Anterior cingulate cortex (tissue), 58 donors: ENCODE data around the gene MS4A2.
"Not testable (repeated sequence)": the region's sequence is repeated elsewhere in the genome, so short reads cannot be mapped to it uniquely, and the experiment has no call there.

Experiments used
- DNase-seq, 58 donors: peaks; one replicate each; lab custom pipeline; 2025; lab: John Stamatoyannopoulos, UW

Gene MS4A2

DNA sequence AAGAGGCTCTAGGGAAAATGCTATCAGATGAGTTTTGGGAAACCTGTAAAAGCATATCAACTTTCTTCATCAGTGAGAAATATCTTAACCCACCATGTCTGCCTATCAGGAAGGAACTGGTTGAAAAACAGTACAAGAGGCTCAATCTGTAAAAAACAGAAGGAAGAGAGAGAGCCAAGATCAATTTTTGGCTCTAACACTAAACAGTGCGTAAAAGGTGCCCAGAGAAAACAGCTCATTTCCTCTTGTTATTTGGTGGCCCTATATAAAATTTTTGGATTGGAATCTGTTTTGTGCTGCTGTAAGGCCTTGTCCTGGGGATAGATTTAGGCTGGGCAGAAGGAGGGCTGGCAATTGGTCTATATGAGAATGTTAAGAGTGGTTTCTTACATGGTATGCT, 12.1 kb downstream of the MS4A2 start:
- no peak for DNase-seq

GRCh38 chr11:60101368-60101767, 12.9 kb downstream of the MS4A2 start:
- DNase-seq: not testable (repeated sequence)

DNA sequence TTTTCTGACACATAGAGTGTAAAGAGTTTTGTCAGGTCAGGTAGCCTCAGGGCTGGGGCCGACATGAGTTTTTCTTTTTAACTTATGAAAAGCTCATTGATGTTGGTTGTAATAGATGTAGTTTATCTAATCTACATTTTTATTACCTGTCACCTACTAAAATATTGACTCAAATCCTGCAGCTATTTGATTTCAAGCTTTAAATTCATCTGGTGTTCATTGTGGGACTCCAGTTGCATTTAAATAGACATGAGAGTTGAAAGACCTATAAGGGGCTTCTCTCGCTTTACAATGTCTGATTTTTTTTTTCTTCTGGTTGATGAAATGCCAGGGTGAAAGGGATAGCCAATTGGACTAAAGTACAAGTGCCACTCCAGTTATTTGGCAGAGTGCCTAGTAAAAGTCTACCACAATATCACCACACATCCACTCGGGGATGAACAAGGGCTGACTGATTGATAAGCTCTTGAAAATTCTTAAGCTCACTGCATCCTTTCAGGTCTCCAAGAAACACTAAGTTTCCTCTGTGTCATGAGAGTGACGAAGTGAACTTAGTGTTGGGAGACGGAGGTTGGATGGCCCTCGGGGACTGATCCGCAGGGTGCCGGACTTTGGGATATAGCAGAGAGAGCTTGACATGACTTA, 16.1 kb downstream of the MS4A2 start:
- not testable (repeated sequence) for DNase-seq

DNA sequence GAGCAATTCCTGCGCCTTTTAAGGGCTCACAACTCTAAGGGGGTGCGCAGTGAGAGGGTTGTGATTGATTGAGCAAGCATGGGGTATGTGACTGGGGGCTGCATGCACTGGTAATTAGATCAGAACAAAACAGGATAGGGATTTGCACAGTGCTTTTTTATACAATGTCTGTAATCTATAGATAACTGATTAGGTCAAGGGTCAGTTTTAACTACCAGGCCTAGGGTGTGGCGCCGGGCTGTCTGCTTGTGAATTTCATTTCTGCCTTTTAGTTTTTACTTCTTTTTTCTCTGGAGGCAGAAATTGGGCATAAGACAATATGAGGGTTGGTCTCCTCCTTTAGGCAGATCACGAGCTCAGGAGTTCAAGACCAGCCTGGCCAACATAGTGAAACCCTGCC, 20.2 kb downstream of the MS4A2 start:
- DNase-seq: not testable (repeated sequence)

- DNase-seq: no peak
These were observed 23.3 kb downstream of the MS4A2 start for GRCh38 chr11:60111793-60112192.

GRCh38 chr11:60116996-60117790, 28.7 kb downstream of the MS4A2 start:
- no peak for DNase-seq

DNA sequence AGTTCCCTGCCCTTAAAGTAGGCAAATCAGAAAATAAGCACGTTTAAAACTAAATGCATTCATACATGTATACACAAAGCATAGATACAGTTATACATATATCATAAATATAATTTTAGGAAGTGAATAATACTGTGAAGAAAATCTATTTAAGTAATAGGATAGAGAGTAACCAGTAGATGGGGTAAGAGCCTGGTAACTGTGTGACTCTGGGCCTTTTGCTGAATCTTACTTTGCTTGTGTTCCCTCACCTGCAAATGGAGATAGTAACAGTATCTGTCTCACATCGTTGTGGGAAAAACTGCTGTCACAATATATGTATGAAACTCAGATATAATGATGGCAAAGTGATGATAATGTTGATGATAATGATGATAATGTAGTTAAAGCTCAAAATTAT, 29.9 kb downstream of the MS4A2 start:
- DNase-seq: no peak

DNA sequence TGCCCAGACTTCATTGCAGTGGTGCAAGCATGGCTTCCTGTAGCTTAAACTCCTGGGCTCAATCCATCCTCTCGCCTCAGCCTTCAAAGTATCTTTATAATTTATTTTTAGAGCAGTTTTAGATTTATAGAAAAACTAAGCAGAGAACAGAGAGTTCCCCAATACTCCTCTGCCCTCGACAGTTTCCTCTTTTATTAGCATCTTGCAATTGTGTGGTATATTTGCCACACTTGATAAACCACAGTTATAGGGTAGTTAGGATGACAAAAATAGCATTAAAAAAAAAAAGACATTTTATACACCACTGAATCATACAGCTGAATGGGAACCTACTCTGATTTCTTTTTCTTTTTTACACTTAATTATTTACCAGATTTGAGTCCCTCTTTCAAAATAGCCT, 31.2 kb downstream of the MS4A2 start:
- DNase-seq: no peak

- no peak for DNase-seq
These were observed 32.8 kb downstream of the MS4A2 start for GRCh38 chr11:60121264-60121663.

DNA sequence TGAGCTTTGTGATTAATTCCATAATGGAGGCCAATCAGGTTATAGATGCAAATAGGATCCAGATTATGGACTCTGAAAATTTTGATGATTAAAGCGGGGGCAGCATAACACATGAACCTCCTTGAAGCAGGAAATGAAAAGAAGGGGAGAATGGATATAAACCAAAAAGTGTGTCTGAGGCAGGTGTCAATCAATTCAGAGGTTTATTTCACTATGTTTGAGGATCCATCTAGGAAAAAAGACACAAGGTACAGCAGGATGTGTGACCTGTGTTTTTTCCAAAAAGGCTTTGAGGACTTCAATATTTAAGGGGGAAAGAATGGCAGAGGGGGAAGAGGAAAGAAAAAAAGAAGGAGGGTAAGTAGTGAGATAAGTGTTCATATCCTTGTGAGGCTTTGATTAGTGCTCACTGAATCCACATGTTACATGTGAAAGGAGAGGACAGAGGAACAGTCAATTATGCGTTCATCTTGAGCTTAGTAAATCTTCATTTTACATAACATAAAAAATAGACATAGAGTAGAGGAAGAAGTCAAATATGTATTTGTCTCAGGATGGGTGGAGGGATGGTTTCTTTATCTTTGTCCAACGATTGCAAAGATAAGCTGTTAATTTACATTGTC, 34.1 kb downstream of the MS4A2 start:
- no peak for DNase-seq

DNA sequence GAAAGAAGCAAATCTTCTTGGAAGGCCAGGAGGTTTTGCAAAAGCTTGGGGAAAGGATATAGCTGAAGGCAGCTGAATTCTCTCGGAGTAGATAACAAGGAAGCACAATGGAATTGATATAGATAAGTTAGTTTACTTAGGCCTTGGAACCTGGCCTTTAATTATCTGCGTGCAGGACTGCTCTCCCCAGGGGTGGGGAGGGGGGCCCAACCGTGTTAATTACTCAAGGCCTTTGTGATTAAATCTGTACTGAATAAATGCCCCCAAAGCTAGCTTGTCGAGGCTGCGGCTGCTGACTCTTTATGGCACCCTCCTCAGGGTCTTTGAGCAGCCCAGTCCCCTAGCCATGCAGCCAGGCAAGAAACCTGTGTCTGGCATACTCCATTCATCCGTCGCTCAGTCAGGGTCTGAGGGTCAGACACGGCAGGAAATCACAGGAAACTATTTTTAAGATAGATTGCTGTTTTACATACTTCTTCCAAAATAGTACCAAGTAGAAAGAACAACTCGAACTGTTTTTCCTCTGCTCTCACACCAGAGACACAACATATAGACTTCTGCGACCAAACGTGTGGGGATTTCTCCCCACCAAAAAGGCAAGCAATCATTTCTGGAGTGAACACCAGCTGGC, 36.5 kb downstream of the MS4A2 start:
- DNase-seq: no peak

- no peak for DNase-seq
These were observed 37.6 kb downstream of the MS4A2 start for GRCh38 chr11:60125956-60126585.

DNA sequence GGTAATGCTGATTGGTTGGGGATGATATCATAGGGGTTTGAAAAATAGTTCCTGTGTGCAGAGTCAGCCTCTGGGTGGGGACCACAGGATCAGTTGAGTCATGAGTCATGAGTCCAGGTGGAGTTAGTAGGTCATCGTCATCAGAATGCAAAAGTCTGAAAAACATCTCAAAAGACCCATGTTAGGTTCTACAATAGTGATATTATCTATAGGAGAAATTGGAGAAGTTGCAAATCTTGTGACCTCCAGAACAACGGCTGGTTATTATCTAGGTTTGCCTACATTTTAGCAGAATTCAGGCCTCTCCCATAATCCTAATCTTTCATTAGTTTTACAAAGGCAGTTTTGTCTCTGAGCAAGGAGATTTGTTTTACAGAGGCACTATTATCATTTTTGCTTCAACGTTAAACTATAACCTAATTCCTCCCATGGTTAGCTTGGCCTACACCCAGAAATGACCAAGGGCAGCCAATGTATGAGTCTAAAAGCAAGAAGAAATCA, 38.9 kb downstream of the MS4A2 start:
- no peak for DNase-seq

- DNase-seq: no peak
These were observed 39.9 kb downstream of the MS4A2 start for GRCh38 chr11:60128376-60128775.

DNA sequence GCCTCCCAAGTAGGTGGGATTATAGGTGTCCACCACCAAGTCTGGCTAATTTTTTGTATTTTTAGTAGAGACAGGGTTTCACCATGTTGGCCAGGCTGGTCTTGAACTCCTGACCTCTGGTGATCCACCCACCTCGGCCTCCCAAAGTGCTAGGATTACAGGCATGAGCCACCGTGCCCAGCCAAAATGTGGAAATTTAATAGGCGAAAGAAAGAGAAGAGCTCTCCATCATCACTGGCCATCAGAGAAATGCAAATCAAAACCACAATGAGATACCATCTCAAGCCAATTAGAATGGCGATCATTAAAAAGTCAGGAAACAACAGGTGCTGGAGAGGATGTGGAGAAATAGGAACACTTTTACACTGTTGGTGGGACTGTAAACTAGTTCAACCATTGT, 40.4 kb downstream of the MS4A2 start:
- DNase-seq: not testable (repeated sequence)

DNA sequence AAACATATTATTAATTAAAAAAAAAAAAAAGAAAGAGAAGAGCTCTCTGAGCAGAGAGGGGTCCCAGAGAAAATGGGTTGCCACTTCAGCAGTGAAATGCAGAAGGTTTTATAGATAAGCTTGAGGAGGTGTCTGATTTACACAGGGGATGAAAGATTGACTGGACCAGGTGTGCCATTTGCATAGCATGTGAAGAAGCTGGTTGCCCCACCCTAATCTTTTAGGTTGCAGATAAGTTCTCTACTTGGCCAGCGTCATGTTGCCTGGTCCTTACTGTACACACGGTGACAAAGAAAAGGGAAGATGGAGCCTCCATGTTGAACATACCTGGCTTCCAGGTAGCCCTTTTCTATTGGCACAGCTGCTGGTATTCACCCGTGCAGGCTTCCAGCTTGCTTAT, 41.4 kb downstream of the MS4A2 start:
- no peak for DNase-seq

GRCh38 chr11:60130496-60130895, 42.0 kb downstream of the MS4A2 start:
- DNase-seq: peak in 11 of 58 donors; percentile 0 to 28 (median 4)

DNA sequence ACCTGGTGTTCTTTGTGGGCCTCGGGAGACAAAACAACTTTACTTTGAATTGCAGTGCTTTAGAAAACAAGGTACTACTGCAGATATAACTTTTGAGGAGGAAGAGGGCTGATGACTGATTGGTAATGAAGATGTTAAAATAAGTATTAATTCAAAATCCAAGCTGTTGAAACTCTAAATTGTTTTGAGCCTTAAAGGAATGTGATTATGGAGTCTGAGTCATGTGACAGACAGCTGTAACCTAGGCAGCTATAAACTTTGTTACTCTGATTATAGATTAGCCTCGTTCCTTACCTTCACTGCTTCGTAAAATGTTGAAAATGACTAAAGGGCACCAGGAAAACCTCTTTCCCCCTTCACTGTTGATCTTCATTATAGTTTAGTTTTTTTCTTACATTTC, 43.4 kb downstream of the MS4A2 start:
- DNase-seq: no peak

DNA sequence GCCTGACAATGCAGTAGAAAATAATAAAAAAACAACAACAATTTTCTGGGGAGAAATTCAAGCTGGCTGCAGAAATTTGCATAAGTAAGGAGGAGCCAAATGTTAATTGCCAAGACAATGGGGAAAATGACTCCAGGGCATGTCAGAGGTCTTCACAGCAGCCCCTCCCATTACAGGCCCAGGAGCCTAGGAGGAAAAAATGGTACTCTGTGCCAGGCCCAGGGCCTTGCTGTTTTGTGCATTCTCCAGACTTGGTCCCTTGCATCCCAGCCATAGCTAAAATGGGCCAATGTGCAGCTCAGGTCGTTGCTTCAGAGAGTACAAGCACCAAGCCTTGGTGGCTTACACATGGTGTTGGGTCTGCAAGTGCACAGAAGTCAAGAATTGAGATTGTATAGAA, 45.5 kb downstream of the MS4A2 start:
- DNase-seq: no peak

DNA sequence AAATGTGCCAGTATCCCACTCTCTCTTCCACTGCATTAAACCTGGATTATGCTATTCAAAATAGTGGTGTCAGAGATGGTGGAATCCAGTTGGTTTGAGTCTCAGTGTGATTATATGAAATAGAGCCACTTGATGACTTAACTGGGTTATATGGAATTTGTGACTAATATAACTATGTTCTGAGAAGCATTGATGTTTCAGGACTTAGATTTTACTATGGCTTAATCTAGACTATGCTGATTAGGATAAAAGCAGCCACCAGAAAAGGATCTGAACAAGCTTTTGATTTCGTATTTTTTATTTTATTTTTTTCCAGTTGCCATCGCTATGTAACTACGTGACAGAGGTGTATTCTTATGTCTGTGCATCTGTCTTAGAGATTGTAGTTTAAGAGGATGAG, 55.3 kb downstream of the MS4A2 start:
- DNase-seq: no peak

DNA sequence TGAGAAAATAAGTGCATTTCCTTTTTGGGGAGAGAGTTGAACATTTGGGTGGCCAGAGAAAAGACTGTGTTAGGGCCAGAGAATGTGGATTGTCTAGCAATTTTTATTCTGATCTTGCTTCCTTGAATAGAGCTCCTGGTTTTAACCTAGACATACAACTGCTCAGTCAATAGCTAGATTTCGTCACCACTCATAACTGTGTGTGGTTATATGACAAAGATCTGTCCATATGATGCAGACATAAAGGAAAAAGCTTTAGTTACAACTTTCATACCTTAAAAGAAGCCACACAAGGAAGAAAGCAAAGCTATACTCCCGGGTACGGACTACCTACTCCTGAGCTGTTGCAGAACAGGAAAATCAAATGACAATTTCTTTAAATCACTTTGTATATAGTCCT, 57.2 kb downstream of the MS4A2 start:
- DNase-seq: no peak
